Middle frontal gyrus (tissue), 1 donor: ENCODE measurements around the gene CDKN1C.

Experiments used
- DNase-seq: peaks from one replicate; pipeline ENCODE4 v3.0.0-alpha.2; 2015; ENCODE audit warnings: low spot score; ENCODE audit errors: extremely low spot score

Gene CDKN1C

DNA sequence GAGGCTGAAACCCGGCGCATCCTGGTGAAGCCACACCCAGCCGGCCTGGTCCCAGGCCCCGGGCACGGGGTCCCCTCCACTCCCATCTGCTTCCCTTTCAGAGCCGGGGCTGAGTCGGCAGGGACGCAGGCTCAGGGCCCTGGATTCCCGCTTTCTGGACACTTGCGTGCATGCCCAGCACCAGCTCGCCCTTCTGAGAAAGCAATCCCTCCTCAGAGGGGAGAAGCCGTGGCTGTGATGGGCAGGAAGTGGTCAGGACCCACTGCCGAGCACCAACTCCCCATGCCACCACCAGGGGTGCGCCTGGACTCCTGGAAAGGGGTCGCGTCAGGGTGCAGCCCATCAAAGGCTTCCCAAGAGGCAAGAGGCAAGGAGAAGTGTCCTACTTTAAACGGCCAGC is 15.1 kb downstream of the CDKN1C start:
- no peak for DNase-seq

DNA sequence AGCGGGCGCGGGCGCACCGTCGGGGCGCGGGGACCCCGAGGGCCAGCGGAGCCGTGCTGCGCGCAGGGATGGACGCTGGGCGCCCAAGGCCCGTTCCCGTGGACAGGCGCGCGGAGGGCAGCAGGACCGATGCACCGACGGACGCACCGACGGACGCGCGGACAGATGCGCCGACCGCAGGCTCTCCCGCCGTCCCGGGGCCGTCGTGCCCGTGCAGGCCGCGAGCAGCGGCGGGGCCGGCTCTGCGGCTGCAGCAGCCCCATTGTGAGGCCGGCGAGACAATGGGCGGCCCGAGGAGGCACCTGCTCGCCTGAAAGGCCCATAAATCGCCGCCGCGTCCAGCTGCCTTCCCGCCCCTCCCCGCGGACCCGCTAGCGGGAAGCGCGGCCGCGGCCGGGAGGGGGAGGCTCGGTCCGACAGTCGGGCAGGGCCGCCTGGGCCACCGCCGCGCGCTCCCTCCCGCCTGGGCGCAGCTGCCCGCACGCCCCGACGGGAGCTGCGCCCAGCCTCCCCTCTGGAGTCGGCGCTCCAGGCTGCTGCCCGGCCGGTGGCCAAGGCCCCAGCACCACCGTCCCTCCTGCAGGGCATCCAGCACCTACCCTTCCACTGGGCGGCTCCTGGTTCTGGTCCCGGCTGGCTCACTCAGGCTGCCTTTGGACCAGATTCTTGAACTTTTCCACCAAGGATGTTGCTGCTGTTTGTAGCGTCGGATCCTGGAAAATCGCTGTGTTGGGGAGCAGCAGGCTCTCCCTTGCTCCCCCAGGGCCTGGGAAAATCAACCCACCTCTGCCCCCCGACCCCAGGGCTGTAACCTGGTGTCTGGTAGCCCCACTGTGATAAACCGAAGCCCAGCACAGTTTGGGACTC is 15.8 kb downstream of the CDKN1C start:
- no peak for DNase-seq

DNA sequence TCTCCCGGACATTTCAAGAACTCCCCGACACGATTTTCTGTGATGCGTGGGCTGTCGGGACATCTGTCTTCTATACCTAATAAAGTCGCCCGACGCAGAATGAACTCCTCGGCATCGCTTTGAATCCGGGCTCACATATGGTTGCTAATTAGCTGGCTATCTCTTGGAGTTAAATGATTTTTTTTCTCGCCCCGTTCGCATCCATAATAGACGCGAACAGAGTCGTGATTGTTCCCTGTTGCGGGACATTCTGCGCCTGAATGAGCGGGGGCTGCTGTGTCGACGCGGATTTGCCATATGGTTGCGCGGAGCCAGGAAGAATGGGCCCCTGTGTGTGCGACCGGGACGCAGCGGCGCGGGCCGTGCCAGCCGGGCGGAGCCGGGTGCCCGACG is 16.4 kb downstream of the CDKN1C start:
- peak; percentile 75 for DNase-seq

DNA sequence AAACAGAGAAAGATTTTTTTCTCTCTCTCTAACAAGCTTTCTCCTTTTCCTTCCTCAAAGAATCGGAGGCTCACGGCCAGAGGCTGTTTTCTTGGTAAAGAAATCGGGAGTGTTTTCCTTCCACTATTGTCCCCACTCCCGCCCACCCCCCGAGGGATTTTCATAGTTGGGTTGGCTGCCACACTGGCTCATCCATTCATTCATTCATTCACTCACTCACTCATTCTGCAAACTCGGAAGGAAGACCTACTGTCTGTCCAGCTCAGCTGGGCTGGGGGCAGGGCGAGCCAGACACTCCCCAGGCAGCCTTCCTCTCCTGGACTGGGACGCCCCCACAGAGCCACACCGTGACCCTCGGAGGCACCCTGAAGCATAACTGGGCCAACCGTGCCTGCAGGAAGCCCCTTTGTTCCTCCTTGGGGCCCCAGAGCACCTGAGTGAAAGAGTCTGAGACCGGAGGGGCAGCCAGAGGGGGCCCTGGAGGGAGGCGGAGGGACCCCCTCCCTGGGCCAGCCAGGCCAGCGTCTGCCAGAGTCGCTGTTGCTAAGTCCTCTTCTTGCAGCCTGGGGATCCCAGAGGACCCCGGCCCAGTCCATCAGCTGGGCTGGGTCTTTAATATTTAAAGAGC is 17.0 kb downstream of the CDKN1C start:
- DNase-seq: no peak

DNA sequence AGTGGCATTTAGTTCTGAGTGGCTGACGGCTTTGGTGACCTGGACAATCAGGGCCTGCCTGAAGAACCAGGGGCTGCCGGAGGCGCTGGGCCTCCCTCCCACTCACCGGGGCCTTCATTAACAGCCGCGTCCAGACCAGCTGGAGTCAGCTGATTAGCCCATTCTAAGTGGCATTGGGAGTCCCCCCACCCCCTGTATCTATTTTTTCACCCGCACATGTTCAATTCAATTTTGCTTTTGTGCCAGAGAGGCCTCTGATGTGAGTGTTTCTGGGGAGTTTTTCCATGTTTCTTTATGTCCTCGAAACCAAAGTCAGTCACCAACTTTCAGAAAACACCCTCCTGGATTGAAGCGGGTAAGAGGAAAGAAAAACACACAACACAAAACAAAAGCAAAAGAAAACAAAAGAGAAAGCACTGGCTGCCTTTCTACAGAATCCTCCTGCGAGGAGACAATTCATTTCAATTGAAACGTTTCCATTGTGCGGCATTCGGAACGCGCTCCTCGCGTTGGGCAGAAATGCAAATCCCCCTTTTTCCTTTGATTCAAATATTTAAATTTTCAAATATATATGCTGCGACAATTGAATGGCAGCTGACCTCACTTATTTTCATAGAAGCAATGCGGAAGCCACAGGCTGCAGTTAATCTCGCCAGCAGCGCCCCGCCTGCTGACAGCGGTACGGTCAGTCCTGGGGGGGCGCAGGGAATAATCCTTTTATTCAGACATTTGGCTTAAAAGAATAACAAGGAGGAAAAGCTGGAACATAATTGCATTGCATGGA is 17.7 kb downstream of the CDKN1C start:
- DNase-seq: no peak

DNA sequence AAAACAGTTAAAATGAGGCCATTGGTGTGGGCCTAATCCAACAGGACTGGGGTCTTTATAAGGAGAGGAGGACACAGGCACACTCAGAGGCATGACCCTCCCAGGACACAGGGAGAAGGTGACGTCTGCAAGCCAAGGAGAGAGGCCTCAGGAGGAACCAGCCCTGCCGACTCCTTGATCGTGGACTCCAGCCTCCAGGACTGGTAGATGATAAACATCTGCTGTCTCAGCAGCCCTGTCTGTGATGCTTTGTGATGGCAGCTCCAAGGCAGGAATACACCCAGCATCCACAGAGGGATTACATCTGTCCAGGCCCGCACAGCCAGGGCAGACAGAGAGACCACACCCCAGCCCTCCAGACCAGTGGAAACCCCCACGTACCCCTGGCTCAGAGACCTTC is 18.4 kb downstream of the CDKN1C start:
- no peak for DNase-seq

DNA sequence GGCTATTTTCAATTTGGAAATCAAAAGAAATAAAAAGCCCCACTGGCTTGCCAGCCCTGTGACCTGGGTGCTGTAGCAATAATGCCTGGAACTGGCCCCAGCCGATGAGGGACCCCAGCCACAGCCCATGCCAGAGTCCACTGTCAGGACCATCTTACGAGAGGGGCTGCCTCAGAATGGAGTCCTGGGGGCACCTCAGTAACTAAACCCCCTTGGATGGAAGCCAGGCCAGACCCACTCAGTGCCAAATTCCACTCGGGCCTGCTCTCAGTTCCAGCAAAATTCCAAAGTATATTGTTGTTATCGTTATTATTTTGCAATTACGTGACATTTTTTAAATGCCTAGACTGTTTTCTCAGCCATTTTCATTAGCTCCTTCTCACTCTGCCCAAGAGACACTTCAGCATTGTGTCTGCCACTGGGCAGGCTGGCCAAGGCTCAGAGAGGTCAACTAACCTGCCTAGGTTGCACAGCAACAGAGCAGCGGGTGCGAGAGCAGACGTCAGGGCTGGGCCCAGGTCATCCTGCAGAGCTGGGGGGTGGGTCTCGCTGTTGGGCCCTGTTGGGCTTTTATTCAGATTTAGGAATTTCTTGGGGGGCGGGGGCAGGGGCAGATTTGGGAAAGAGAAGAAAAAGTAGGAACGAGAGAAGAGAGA is 19.5 kb downstream of the CDKN1C start:
- DNase-seq: no peak

DNA sequence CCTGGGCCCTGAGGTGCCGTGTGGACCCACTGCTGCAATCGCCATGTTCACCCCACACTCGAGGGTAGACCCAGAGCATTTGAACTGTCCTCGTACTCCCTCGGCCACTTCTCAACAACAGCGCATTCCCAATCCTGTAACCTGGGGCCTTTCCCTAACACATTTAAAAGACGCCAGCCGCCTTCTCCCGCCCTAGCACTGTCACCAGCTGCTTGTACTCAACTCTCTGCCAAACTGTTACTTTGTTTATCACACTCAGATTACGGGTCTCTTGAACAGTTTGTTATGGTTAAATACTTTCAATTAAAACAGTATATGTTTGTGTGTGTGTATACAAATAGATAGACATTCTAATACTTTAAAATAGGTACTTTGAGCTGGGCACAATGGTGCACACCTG is 20.7 kb downstream of the CDKN1C start:
- DNase-seq: no peak

DNA sequence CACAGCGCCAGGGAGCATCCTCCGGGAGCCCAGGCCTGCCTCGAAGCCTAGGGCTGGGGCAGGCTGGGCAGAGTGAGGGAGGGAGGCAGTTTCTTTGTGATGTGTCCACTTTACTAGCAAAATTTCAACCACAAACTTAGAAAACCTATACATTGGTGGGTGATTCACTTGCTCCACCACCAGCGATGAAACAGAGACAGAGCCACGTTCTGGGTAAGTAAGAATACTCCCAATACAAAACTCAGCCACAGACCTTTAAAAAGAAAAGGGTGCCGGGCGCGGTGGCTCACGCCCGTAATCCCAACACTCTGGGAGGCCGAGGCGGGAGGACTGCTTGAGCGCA is 22.3 kb downstream of the CDKN1C start:
- DNase-seq: no peak

DNA sequence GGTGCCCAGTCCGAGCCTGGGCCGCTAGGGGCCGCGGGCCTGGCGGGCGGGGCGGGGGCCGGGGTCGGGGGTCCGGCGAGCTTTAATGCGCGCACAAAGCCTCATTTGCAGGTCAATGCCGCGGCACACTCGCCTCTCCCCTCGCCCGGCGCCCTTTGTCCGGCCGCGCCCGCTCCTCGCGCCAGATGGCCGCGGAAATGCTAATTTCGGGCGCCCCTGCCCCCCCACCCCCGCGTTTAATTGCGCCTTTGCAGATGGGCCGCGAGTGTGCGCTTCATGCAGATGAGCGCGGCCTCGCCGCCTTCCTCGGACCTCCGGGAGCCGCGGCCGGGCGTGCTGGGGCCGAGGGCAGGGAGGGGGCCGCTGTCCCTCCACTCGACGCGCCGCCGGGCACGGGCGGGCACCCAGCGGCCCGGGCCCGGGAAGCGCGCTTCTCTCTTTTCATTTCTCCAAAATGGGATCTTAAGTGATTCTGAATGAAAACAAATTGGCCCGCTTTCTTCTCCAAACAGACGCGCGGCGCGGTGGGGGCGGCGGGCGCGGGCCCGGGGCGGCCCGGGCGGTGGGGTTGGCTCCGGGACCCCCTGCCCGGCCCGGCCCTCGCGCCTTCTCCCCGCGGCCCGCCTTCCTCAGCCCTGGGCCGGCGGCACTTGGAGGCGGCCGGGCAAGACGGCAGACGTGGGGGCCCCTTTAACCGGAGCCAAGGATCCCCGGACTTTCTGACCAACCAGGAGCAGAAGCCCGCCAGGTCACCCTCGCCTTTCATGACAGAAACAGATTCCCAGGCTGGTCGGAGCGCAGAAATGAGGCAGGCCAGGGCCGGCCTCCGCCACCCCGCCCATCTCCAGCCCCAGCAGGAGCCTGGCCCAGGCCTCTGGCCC is 22.9 kb downstream of the CDKN1C start:
- no peak for DNase-seq

DNA sequence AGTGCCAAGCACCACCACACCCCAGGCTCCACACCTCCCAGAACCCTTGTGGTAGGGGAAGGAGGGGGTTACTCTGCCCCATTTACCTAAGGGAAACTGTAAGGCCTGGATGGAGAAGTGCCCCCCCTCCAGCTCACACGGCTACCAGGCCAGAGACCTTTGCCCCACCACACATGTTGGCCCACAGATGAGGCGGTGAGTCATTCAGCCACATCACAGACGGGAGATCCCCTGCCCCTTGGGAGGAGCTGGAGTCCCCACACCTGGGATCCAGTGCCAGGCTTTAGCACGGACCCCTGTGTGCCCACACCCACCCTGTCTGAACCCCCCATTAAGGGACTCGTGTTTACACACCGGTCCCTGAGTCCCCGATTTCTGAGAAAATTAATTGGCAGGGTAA is 24.9 kb downstream of the CDKN1C start:
- DNase-seq: no peak

DNA sequence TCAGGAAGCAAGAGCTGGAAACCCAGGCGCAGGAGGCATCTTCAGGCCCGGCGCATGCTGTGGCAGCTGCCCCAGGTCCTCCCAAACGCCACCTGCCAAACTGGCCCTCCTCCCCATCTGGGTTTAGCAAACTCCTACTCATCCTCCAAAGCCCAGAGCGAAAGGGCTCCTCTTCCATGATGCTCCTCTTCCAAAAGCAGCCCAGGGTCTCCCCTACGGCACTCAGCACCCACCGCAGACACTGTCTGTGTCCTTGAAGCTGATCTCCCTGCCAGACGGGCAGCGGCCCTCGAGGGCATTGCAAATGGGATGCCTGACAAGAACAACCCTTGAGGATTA is 25.9 kb downstream of the CDKN1C start:
- DNase-seq: no peak

DNA sequence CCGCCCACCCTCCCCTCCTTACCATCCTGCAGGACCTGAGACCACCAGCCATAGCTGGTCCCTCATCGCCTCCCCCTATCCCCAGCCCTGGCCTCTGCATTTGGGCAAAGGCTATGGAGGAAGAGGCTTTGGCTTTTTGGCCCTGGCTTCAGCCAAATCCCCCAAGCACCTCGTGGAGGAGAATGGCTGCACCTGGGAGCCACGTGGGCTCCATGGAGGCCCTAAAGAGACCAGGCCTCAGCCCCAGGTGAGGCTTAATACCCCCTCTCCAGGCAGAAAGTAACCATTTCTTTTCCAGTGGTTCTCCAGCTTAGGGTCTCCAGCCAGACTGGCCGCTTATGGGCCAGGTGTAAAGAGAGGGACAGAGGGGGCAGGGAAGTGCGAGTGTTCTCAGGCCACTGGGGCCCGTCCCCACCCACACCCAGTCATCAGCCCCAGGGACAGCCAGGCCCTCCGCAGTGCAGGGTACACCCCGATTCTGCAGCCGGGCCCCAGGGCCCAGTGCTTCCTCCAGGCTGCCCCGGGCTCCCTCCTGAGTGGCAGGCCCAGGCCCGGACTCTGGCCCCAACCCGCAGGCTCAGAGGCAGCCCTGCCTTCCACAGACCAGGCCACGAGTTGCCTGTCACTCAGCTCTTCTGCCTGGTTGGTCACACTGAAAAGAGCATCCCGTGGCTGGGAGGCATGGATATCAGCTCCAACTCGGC is 26.4 kb downstream of the CDKN1C start:
- no peak for DNase-seq

DNA sequence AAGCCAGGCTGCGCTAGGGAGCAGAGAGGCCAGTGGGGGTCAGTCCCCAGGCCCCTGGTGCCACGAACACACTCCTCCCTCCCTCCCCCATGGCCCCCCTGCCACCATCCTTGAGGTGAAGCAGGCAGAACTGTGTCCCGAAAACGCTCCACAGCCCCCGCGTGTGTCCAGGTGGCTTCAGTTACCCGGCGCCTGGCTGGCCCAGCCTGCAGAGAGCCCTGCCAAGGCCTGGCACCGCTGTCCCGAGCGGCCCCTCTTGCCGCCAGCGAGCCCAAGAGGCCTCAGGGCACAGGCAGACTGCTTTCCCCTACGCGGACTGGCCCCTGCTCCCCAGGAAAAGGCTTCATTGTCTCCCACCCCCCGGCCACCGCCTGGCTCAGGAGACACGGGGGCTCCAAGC is 27.7 kb downstream of the CDKN1C start:
- no peak for DNase-seq

DNA sequence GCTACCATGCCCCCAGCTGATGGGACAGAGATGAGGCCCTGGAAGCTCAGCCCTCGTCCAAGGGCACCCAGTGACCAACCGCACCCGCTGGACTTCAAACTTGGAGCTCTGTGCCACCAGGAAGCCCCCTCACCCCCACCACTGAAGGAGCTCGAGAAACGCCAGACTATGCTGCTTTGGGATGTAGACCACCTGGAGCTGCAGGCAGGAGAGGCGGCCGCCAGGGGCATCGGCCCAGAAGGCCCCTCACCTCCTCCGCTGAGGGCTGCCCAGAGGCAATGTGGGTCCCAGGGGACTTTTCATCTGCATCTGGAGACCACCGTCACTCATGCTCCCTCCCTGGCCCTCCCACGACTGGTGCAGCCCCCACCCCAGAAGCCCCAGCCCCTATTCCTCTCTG is 28.3 kb downstream of the CDKN1C start:
- DNase-seq: no peak

DNA sequence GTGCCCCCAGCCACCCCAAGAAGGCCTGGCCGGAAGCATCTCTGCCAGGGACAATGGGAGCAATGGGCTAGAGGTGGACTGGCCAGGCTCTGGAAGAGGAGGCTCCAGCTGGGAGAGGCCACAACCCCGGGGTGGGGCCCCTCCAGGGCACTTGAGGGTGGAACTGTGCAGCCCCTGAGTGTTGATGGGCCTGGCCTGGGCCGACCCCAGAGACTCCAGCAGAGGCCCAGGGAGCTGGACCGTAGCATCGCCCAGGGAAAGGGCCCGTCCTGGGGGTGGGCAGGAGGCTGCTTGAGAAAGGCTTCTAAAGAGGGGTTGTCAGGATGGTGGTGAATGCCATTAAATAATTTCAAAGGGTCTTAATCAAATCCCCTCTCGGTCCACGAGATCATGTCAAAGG is 30.4 kb downstream of the CDKN1C start:
- DNase-seq: no peak

DNA sequence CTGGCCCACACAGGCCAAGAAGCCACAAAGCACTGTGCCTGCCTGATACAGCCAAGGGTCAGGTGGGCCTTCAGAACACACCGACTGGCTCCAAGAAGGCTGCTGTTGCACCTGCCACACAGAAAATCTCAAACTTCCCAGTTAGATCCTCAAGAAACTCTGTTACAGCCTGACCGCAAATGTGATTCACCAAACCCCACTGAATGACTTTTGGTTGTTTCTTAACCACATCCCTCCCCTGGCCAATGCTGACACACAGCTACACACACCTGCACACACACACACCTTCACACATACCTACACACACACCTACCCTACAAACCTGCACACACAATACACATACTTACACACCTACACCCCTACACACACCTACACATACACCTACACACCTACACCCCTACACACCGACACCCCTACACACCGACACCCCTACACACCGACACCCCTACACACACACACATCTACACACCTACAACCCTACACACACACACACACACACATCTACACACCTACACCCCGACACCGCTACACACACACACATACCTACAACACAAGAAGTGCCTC is 31.5 kb downstream of the CDKN1C start:
- no peak for DNase-seq

DNA sequence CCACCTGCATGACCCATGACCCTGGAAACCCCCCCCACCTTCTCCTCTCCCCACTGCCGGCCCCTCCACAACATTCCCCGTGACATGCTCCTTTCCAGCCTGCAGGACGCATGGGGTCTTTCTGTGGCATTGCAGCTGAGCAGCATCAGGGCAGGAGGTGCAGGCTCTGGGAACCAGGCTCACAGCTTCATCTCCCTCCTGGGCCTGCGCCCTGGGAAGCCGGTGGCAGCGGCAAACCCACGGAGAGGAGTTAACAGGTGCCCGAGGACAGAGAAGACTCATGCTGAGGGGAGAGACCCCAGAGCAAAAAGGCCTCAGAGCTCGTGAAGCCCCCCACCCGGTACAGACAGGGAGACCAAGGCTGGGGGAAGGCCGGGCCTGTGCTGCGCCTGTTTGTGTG is 32.2 kb downstream of the CDKN1C start:
- no peak for DNase-seq

DNA sequence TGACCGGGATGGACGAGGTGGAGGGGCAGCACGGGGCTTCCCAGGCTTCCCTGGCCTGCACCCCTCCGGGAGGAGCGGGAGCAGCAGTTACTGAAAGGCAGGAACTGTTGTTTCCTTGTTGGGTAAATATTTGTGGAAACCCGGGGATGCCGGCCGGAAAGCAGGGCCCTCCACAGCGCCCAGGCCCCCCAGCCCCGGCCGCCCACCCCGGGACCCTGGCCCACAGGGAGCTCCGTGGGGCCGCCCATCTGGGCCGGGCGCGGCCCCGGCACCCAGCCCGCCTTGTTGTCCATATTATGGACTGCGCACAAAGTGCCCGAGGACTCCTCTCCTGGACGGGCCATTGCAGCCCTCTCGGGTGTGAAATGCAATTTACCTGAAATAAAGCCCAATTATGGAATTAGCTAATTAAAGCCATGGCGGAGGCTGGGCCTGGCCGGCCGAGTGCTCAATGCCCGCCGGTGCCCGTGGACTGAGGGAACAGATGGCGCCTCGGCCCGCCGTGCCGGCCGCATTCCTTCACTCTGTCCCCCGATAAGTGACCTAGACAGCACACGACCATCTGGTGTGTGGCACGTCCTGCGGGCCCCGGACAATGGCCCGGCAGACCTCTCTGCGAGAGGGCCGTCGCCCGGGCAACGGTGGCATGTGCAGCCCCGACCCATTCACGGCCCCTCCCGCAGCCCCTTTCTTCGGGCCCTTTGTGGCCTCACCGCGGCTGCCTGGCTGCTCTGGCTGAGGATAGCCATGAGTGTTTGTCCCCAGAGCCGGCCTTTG is 35.4 kb downstream of the CDKN1C start:
- DNase-seq: no peak
